Measurements from ENCODE around the gene SMG6.

DNA sequence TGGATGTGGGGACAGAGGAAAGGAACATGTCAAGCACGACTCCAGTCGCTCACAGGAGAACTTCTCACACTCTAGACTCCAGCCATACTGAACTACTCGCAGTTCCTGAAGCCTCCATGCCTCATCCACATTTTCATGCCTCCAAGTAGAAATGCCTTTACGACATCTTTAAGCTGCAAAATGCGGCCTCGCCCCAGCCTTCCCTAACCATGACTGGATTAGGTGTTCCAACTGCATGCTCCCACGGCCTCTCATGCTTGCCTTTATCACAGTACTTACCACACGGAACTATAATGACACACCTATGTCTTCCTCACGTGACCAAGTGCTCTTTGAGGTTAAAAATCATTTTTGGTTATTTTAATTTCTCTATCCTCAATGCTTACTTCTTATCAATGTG is 23.9 kb downstream of the SMG6 start:
- TF ChIP-seq, protein P1, sequence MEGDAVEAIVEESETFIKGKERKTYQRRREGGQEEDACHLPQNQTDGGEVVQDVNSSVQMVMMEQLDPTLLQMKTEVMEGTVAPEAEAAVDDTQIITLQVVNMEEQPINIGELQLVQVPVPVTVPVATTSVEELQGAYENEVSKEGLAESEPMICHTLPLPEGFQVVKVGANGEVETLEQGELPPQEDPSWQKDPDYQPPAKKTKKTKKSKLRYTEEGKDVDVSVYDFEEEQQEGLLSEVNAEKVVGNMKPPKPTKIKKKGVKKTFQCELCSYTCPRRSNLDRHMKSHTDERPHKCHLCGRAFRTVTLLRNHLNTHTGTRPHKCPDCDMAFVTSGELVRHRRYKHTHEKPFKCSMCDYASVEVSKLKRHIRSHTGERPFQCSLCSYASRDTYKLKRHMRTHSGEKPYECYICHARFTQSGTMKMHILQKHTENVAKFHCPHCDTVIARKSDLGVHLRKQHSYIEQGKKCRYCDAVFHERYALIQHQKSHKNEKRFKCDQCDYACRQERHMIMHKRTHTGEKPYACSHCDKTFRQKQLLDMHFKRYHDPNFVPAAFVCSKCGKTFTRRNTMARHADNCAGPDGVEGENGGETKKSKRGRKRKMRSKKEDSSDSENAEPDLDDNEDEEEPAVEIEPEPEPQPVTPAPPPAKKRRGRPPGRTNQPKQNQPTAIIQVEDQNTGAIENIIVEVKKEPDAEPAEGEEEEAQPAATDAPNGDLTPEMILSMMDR (conservative IDR thresholded peaks at IDR 0.05; ENCODE audit: low read depth, low read length) = no peak
- TF ChIP-seq POLR2A (IDR thresholded peaks at IDR 0.05; ENCODE audit: low read depth, low read length) (no peak), FOS (IDR thresholded peaks at IDR 0.05; ENCODE audit: low read depth, low read length) (no peak), CEBPB (IDR thresholded peaks at IDR 0.05; ENCODE audit: low read depth, low read length) (no peak), CHD1 (IDR thresholded peaks at IDR 0.05; ENCODE audit: low read depth, low read length) (no peak), RFX5 (IDR thresholded peaks at IDR 0.05; ENCODE audit: low read depth, low read length) (no peak), RAD21 (IDR thresholded peaks at IDR 0.05; ENCODE audit: low read length) (no peak), SMC3 (IDR thresholded peaks at IDR 0.05; ENCODE audit: low read depth, low read length) (no peak), RCOR1 (IDR thresholded peaks at IDR 0.05; ENCODE audit: insufficient replicate concordance, low read length) (no peak), MAZ (IDR thresholded peaks at IDR 0.05; ENCODE audit: borderline replicate concordance, low read depth, low read length) (no peak)
- TF ChIP-seq, protein P2, sequence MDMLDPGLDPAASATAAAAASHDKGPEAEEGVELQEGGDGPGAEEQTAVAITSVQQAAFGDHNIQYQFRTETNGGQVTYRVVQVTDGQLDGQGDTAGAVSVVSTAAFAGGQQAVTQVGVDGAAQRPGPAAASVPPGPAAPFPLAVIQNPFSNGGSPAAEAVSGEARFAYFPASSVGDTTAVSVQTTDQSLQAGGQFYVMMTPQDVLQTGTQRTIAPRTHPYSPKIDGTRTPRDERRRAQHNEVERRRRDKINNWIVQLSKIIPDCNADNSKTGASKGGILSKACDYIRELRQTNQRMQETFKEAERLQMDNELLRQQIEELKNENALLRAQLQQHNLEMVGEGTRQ (IDR thresholded peaks at IDR 0.05; ENCODE audit: low read depth, low read length) = no peak
